GM10266 (cell line): ENCODE measurements around the gene LMNTD2.

Source experiments
- DNase-seq: peaks from one replicate; pipeline ENCODE4 v3.0.0; 2012; ENCODE audit errors: extremely low spot score
- TF ChIP-seq, protein P1 (sequence below): IDR thresholded peaks from 2 replicates; pipeline ENCODE4 v1.5.1; 2012; ENCODE audit warnings: mild to moderate bottlenecking, low read depth; ENCODE audit not compliant: control insufficient read depth, insufficient read depth; ENCODE audit errors: missing control alignments

LMNTD2 gene

DNA sequence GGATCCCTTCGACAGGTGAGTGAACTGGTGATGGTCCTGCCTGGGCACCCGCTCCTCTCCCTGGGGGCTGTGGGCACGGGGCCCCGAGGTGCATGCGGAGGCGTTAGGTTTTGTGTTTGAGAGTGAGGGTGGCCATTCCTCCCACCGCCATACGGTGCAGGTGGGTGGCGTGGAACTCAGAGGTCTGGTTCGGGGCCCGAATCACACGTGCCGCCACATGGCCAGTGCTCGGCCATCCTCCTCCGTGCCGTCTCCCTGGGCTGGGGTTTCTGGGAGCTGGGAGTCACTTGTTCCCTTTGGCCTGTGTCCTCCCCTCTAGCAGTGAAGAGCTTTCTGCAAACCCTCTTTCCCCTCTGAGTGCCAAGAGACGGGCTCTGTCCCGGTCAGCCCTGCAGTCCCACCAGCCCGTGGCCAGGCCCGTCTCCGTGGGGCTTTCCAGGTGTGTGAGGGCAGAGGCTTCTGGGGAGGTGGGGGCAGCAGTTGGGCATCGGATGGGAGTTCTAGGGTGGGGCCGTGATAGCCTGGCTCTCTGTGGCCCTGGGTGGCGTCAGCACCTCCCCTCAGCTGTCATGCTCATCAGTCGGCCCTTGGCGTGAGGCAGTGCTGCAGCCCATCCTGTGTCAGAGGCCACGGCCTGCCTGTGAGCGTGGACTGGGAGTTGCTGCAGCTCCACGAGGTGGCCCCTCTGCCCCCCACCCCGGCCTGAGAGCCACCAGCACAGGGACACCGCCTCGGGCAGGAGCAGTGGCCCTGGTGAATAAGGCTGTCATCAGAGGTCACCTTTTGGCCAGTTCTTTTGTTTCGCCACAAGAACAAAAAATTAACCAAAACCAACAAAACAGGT lies 45.0 kb upstream of the LMNTD2 start:
- TF ChIP-seq, protein P1, sequence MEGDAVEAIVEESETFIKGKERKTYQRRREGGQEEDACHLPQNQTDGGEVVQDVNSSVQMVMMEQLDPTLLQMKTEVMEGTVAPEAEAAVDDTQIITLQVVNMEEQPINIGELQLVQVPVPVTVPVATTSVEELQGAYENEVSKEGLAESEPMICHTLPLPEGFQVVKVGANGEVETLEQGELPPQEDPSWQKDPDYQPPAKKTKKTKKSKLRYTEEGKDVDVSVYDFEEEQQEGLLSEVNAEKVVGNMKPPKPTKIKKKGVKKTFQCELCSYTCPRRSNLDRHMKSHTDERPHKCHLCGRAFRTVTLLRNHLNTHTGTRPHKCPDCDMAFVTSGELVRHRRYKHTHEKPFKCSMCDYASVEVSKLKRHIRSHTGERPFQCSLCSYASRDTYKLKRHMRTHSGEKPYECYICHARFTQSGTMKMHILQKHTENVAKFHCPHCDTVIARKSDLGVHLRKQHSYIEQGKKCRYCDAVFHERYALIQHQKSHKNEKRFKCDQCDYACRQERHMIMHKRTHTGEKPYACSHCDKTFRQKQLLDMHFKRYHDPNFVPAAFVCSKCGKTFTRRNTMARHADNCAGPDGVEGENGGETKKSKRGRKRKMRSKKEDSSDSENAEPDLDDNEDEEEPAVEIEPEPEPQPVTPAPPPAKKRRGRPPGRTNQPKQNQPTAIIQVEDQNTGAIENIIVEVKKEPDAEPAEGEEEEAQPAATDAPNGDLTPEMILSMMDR = no peak
- no peak for DNase-seq

DNA sequence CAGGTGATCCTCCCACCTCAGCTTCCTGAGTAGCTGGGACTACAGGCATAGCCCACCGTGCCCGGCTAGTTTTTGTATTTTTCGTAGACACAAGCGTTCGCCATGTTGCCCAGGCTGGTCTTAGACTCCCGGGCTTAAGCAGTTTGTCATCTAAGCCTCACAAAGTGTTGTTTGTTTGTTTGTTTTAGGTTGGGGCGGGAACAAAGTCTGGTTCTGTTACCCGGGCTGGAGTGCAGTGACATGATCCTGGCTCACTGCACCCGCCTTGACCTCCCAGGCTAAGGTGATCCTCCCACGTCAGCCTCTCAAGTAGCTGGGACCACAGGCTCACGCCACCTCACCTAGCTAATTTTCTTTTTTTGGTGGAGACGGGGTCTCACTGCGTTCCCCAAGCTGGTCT lies 42.6 kb upstream of the LMNTD2 start:
- no peak for DNase-seq
- TF ChIP-seq, protein P1 = no peak

DNA sequence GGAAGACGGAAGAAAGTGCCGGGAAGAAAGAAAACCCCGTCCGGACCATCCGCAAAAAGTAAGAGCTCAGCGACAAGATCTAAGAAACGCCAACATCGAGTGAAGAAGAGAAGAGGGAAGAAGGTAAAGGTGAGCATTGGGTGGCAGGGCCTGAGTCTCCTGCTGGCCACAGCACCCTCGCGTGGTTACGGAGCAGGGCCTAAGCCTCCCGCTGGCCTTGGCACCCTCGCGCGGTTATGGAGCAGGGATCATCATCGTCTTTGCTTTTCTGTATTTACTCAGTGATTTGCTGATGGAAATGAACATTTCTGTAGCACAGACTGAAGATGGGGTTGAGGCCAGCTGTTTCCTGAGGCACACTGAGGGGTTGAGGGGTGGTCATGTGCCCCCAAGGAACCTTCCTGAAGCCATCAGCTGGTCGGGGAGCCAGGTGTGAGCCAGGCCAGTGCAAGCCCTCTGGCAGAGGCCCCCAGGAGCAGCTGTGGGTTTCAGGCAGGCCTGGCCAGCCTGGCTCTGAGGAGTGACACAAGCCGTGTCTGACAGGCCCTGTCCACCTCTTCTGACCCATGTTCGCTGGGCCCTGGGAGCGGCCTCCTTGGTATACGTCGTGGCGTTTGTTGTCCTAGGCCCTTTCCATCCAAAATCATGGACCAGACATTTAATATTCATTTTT lies 41.2 kb upstream of the LMNTD2 start:
- TF ChIP-seq, protein P1 = no peak

DNA sequence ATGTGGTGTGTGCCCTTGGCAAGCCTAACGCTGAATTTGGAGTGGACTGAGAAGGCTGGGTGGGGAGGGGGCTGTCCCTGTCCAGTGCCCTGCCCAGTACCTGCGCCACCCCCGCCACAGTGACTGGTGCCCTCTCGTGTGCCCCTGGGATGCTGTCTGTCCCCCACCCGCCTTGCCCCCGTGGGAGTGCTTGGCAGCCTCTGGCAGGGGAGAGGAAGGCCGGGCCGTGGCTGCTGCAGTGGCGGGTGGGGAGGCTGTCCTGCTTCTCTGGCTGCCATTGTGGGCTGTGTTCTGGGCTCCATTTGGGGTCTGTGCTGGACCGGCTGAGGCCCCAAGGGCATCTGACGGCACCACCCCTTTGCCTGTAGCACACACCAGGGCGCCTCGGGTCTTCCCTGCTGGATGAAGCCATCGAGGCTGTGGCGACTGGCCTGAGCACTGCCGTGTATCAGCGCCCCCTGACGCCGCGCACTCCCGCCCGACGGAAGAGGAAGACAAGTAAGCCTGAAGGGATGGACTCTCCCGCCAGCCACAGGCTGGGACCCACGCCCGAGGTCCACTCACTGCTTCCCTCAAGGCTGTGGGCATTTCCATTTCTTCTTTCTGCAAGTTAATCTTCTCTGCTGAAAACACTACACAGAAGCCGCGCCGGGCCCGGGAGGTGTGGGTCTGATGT lies 37.6 kb upstream of the LMNTD2 start:
- TF ChIP-seq, protein P1 = no peak
- no peak for DNase-seq

More for the DNA sequence above, 41.2 kb upstream of the LMNTD2 start:
- no peak for DNase-seq

DNA sequence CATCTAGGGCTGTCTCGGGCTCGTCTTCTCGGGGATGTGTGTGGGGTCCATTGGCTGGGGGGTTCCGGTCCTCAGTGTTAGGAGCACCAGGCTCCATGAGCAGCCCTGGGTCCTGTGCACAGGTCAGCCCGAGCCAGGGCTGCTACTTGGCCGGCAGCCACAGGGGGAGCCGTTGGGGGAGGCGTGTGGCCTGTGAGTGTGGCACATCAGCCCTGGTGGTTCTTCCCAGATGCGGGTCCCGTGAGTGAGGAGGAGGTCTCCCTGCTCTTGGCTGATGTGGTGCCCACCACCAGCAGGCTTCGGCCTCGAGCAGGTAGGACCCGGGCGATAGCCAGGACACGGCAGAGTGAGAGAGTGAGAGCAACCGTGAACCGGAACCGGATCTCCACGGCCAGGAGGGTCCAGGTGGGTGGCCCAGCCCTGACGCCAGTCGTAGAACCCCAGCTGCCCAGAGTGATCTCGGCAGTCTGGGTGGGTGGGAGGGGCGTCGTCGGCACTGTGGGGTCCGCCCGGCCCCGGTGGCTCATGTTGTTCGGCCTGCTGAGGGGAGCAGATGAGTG lies 36.7 kb upstream of the LMNTD2 start:
- TF ChIP-seq, protein P1 = peak; percentile 31
- DNase-seq = no peak

DNA sequence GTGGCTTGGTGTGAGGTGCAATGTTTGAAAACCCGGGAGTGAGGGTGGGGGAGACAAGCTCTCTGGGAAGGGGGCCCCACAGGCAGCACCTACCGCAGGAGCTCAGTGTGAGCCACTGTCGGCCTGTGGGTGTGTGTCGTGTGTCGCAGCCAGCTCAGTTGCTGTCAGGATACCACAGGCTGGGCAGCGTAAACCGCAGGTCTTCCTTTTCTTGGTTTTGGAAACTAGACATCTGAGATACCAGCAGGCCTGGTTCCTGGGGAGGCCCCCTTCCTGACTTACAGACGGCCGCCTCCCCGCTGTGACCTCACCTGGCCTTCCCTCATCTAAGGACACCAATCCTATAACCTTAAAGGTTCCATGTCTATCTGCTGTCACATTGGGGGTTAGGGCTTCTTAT lies 35.8 kb upstream of the LMNTD2 start:
- TF ChIP-seq, protein P1 = no peak
- no peak for DNase-seq
